Stomach smooth muscle (tissue), 2 donors: ENCODE results near the gene ANO9.
"Not testable (repeated sequence)": the region's sequence is repeated elsewhere in the genome, so short reads cannot be mapped to it uniquely, and the experiment has no call there.

ENCODE experiments used
- H3K27ac ChIP-seq: one replicate; pipeline ENCODE4 v1.7.0; 2013; ENCODE audit warnings: mild to moderate bottlenecking, low read length, inconsistent platforms
- H3K27me3 ChIP-seq, 2 donors: one replicate each; pipeline ENCODE4 v1.7.0; 2013; ENCODE audit warnings: low read length in 2 of 2; ENCODE audit not compliant: insufficient read depth in 2 of 2, control insufficient read depth in 1 of 2
- H3K36me3 ChIP-seq, 2 donors: one replicate each; pipeline ENCODE4 v1.7.0; 2013; ENCODE audit warnings: low read length in 2 of 2; ENCODE audit not compliant: control insufficient read depth in 2 of 2, insufficient read depth in 2 of 2
- H3K4me1 ChIP-seq: one replicate; pipeline ENCODE4 v1.7.0; 2013; ENCODE audit warnings: low read length; ENCODE audit not compliant: control insufficient read depth, insufficient read depth
- H3K4me3 ChIP-seq, 2 donors: one replicate each; pipeline ENCODE4 v1.7.0; 2013; ENCODE audit warnings: low read length in 2 of 2
- H3K9ac ChIP-seq, 2 donors: one replicate each; pipeline ENCODE4 v1.7.0; 2013; ENCODE audit warnings: low read length in 2 of 2, mild to moderate bottlenecking in 1 of 2
- H3K9me3 ChIP-seq, 2 donors: one replicate each; pipeline ENCODE4 v1.7.0; 2013; ENCODE audit warnings: low read length in 2 of 2; ENCODE audit not compliant: control insufficient read depth in 2 of 2
- donor health status: healthy.
- donor health status: Pancreatic carcinoma.

ANO9 gene

DNA sequence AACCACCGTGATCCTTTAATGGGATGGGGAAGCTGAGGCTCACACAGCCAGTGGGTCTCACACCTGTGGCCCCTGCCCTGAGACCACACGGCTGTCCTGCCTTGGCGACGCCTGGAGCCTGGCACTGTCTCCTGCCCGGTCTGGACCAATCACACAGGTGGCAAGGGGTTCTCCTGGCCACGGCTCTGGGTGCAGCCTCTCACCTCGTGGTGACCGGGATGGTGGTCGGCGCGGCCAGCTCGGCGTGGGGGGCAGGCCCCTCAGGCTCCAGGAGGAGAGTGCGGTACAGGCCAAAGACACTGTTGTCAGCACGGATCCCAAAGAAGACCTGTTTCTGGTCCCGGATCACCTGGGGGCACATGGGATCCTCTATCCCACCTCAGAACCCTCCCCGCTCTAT is 8.7 kb downstream of the ANO9 start:
- Histone ChIP-seq H3K27ac (no peak overlapping the region), H3K4me3 (no peak overlapping the region), H3K36me3 (no peaks in the 10 kb centered on the region), H3K9me3 (no peaks in the 10 kb centered on the region), H3K4me1 (no peaks in the 10 kb centered on the region), H3K27me3 (peaks cover 0 to 3% of the 10 kb centered on the region in 2 donors), H3K9ac (no peak overlapping the region)

DNA sequence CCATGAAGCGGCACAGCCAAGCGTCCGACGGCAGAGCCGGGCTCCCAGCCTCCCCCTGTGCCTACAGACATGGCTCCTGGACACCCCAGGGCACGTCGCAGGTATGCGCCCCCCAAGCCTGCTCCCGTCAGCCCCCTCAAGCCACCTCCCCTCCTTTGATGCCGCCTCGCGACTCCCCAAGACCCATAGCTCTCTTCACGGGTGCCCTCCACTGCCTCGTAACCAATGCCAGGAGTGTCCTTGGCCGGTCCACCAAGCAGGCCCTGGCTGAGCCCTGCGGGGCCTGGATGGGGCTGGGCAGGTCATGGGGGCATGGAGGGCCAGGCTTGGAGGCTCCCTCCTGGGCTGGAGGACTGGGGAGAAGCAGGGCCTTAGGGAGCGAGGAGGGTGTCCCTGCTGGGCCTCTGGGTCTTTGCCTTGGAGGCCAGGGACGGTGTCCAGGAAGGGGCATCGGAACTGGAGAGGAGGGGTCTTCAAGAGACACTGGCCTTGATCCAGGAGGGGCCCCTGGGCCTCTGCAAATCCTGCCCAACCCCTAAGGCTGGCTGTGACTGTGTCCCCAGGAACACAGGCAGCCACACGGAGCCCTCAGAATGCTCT is 9.2 kb downstream of the ANO9 start:
- Histone ChIP-seq H3K4me1 (no peaks in the 10 kb centered on the region), H3K27ac (no peak overlapping the region), H3K36me3 (no peaks in the 10 kb centered on the region), H3K9ac (no peak overlapping the region), H3K27me3 (peaks cover 0 to 2% of the 10 kb centered on the region in 2 donors), H3K9me3 (no peaks in the 10 kb centered on the region), H3K4me3 (no peak overlapping the region)

DNA sequence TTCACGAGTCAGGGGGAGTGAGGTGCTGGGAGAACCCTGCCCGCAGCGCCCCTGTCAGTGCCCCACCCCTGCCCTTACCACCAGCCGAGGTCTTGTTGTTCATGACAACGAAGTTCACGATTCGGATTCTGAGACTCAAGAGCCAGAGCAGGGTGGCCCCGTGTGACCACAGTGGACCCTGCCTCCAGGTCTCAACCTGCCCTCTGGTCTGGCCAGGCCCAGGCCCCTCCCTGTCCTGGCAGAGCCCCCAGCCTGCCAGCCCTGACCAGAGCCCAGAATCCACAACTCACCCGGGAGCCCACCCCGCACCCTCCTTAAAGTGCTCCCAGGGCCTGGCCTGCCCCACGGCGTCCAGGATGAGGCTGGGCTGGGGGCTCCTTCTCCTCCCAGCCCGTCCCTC is 9.9 kb downstream of the ANO9 start:
- Histone ChIP-seq H3K4me3 (no peak overlapping the region), H3K4me1 (no peaks in the 10 kb centered on the region), H3K36me3 (no peaks in the 10 kb centered on the region), H3K9me3 (no peaks in the 10 kb centered on the region), H3K9ac (no peak overlapping the region), H3K27me3 (peaks cover 0 to 2% of the 10 kb centered on the region in 2 donors), H3K27ac (no peak overlapping the region)

DNA sequence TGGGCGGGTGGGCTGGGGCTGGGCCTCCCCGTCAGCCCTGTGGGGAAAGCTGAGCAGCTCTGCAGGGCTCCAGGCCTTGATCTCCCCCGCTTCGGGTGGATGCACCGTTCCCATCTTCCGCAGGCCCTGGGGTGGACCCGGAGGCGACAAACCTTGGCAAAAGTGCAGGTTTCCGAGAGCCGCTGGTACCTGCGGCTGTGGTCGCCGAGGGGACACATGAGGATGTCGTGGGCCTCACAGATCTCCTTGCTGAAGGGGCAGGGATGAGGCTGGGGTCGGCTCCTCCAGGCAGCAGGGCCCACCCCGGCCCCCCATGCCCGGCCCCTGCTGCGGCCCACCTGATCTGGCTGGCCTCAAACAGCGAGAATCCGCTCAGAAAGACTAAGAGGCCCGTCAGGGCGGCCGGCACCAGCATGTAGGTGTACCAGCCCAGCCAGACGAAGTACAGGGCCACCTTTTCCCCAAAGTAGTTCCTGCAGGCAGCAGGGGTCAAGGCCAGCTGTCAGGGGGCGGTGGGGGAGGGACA is 11.8 kb downstream of the ANO9 start:
- Histone ChIP-seq H3K27ac (no peak overlapping the region), H3K27me3 (peaks cover 0 to 2% of the 10 kb centered on the region in 2 donors), H3K36me3 (no peaks in the 10 kb centered on the region), H3K9me3 (no peaks in the 10 kb centered on the region), H3K4me1 (no peaks in the 10 kb centered on the region), H3K4me3 (no peak overlapping the region), H3K9ac (no peak overlapping the region)

- Histone ChIP-seq H3K27ac (no peak overlapping the region), H3K36me3 (no peaks in the 10 kb centered on the region)
Observed at GRCh38 chr11:429391-429790, 12.4 kb downstream of the ANO9 start.

DNA sequence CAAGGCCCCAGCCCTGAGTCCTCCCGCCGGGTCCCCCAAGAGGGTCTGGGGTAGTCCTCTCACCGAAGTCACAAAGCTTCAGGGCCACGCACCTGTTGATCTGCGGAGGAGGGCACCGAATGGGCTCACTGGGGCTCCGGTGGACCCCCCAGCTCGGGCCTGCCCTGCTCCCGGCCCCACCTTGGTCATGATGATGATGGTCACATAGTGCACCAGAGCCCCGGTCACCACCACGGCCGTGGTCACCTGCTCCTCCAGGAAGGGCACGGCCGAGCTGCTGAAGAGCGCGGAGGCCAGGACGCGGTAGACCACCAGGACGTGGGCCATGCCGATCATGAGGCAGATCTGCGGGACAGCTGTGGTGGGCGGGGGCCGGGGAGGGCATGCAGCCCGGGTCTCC is 13.5 kb downstream of the ANO9 start:
- Histone ChIP-seq H3K9ac (no peak overlapping the region), H3K27me3 (peaks cover 7% of the 10 kb centered on the region in 2 donors), H3K9me3 (no peaks in the 10 kb centered on the region), H3K27ac (no peak overlapping the region), H3K4me1 (no peaks in the 10 kb centered on the region), H3K36me3 (no peaks in the 10 kb centered on the region), H3K4me3 (no peak overlapping the region)

More at GRCh38 chr11:429391-429790, 12.4 kb downstream of the ANO9 start:
- H3K27me3 ChIP-seq = peaks cover 2 to 3% of the 10 kb centered on the region in 2 donors
- H3K9me3 ChIP-seq = no peaks in the 10 kb centered on the region
- no peak overlapping the region for H3K4me3 ChIP-seq
- H3K9ac ChIP-seq = no peak overlapping the region
- H3K4me1 ChIP-seq = no peaks in the 10 kb centered on the region

DNA sequence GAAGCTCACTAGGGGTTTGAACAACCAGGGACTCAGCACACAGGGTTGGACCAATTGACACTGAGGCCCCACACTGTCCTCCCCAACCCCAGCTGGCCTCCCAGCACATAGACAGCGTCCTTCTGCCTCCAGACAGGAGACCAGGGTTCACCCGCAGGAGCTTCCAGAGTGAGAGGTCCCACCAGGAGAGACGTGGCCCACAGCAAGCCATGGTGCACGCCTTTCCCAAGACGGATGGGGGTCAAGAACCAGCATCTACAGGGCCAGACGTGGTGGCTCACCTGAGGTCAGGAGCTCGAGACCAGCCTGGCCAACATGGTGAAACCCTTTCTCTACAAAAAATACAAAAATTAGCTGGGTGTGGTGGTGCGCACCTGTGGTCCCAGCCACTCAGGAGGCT is 15.0 kb downstream of the ANO9 start:
- Histone ChIP-seq H3K27ac (no peak overlapping the region), H3K36me3 (no peaks in the 10 kb centered on the region), H3K9me3 (no peaks in the 10 kb centered on the region), H3K9ac (no peak overlapping the region), H3K4me1 (no peaks in the 10 kb centered on the region), H3K4me3 (no peak overlapping the region), H3K27me3 (peaks cover 5 to 7% of the 10 kb centered on the region in 2 donors)

DNA sequence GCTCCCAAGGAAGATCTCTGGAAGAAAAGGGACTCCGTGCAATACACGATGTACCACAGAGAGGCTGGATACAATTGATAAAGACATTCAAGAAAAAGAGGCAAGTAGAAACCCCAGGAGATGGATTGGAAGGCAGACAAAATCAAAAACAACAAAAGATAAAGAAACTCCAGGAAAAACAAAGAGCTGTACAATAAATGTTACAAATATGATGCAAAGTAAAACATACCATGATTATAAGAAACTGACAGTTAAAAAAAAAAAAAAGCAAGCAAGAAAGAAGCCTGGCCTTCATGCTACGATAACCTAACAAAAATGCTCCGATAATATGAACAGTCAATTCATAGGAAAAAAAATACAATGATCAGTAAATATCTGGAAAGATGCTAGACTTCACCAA is 16.5 kb downstream of the ANO9 start:
- H3K9me3 ChIP-seq = no peaks in the 10 kb centered on the region
- H3K9ac ChIP-seq = no peak overlapping the region
- H3K36me3 ChIP-seq = no peaks in the 10 kb centered on the region
- H3K4me1 ChIP-seq = no peaks in the 10 kb centered on the region
- peaks cover 7 to 8% of the 10 kb centered on the region in 2 donors for H3K27me3 ChIP-seq
- H3K4me3 ChIP-seq = no peak overlapping the region
- H3K27ac ChIP-seq = no peak overlapping the region

GRCh38 chr11:424766-425165 is 17.0 kb downstream of the ANO9 start:
- H3K4me1 ChIP-seq, H3K4me3 ChIP-seq, H3K9me3 ChIP-seq, H3K36me3 ChIP-seq, H3K27ac ChIP-seq, H3K9ac ChIP-seq: not testable (repeated sequence)
- peaks cover 10 to 13% of the 10 kb centered on the region in 2 donors for H3K27me3 ChIP-seq

DNA sequence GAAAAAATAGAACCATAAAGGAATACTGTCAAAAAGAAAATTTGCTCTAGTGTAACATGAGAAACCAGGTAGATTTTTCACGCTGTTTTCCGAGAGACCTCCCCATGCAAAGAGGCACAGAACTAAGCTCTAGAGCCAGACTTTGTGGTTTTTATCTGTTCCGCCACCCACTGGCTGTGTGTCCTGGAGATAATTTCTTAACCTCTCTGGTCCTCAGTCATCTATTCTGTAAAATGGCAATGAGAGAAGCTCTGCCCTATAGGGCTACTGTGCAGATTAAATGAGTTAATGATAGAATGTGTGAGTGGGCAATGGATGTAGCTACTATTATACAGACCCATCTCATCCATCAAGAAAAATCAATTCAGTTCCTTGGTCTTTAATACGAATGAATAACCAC is 17.6 kb downstream of the ANO9 start:
- Histone ChIP-seq H3K27ac (no peak overlapping the region), H3K27me3 (peaks cover 15 to 16% of the 10 kb centered on the region in 2 donors), H3K36me3 (no peaks in the 10 kb centered on the region), H3K4me3 (no peak overlapping the region), H3K9me3 (no peaks in the 10 kb centered on the region), H3K4me1 (no peaks in the 10 kb centered on the region), H3K9ac (no peak overlapping the region)

DNA sequence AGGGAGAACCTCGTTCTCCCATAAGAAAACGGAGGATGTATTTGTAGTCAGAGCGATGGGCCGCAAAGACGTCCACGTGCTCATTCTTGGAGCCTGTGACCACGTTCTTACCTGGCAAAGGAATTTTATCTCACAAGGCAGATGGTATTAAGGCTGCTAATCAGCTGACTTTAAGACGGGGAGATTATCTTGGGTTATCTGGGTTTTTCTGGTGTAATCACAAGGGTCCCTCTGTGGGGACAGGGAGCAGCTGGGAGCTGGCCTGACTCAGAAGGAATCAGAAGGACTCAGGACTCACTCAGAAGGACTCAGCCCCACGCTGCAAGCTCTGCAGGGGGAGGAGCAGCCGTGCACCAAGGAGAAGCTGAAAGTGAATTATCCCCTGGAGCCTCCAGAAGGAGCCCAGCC is 19.6 kb downstream of the ANO9 start:
- H3K9me3 ChIP-seq = no peaks in the 10 kb centered on the region
- H3K4me1 ChIP-seq = no peaks in the 10 kb centered on the region
- H3K9ac ChIP-seq = no peak overlapping the region
- no peaks in the 10 kb centered on the region for H3K36me3 ChIP-seq
- H3K27ac ChIP-seq = no peak overlapping the region
- peaks cover 24 to 27% of the 10 kb centered on the region in 2 donors for H3K27me3 ChIP-seq
- H3K4me3 ChIP-seq = no peak overlapping the region
